Activated T-cell treated with anti-CD3 and anti-CD28 coated beads for 24 hours (primary cell): ENCODE results near the gene CDK14.

ENCODE experiments used
- DNase-seq: peaks from one replicate; pipeline ENCODE4 v3.0.0-alpha.2; 2020; ENCODE audit warnings: low read depth

CDK14 gene

GRCh38 chr7:90955641-90956207 lies 359.6 kb downstream of the CDK14 start:
- DNase-seq, result no peak

GRCh38 chr7:90957883-90958282 lies 361.8 kb downstream of the CDK14 start:
- no peak for DNase-seq

DNA sequence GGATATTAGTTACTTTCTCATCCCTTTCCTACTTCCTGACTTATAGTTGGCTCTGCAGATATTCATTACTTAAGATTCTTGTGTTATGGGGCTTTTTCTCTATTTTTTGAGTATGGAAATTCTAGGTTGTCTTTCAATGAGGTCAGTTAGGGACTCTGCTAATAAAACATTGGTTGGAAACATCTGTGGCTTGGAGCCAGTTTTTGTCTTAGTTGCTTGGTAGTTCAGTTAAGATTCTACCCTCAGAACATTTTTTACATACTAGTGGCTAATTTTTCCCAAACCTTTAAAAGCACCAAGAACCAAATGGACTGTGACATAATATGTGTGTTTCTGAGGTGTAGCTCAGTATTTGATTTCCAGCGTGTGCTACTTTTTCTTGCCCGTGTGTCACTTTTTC lies 362.5 kb downstream of the CDK14 start:
- DNase-seq, result no peak

- no peak for DNase-seq
Measured at GRCh38 chr7:90961037-90961725, 365.1 kb downstream of the CDK14 start.

DNA sequence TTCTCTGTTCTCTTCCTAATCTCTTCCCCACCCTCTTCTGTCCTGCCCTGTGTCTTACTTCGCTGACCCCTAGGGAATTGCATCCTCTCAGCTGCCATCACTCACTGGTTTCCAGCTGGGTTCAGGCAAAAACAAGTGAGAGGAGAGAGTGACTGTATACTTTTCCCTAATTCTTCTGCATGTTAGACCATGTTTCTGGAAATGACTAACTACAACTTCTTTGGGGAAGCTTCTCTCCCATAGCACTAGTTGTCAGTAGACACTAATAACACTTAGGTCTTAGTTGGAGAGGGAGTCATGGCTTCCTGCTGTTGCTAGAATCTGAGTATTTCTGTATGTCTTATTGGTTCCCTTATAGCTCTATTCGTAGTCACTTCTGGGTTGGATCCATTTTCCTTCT lies 369.1 kb downstream of the CDK14 start:
- DNase-seq, result no peak

- no peak for DNase-seq
Measured at GRCh38 chr7:90966346-90966745, 370.2 kb downstream of the CDK14 start.

DNA sequence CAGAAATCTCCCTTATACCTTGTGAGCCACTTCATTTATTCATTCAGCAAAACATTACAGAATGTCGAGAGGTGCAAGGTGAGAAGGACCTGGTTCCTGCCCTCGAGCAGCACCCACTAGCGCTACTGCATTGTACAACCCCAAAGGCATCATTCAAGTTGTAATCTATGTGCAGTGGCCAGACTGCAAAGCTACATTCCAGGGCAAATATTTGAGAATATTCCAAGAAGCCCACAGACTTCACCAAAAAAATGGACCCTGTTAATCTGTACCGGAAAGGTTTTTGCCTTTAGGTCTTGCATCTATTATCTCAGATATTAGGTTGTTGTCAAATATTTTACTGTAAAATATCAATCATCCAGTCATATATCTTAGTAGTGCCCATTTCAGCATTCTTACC lies 372.8 kb downstream of the CDK14 start:
- DNase-seq, result no peak

DNA sequence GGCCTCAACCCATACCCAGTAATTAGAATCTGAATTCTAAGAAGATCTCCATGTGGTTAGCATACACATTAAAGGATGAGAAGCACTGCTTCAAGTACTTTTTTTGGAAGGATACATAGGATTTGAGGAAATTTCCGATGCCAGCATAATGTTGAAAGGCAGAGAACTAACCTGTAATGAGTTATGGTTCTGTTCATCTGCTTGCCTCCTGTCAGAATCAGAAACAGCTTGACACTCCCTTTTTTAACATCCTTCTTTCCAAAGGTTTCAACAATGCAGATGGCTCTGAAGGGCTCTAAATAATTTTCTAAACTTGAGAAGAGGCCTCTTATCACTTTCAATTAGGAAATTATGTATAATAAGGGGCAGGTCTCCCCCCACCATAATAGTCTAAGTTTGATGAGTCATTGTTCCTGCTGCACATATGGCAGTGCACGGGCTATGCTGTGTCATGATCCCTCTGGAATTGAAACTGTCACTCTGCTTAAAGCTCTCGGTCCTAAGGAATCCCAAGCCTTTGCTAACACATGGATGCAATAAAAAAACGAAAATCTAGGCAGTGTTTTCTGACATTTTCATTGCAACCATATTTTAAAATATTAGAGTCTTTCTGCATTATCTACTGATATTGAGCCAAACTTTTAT lies 376.9 kb downstream of the CDK14 start:
- no peak for DNase-seq

- no peak for DNase-seq
Measured at GRCh38 chr7:90977056-90977455, 380.9 kb downstream of the CDK14 start.

- no peak for DNase-seq
Measured at GRCh38 chr7:90980545-90980944, 384.4 kb downstream of the CDK14 start.

GRCh38 chr7:90982228-90982627 lies 386.1 kb downstream of the CDK14 start:
- no peak for DNase-seq

GRCh38 chr7:90984692-90985091 lies 388.6 kb downstream of the CDK14 start:
- no peak for DNase-seq

DNA sequence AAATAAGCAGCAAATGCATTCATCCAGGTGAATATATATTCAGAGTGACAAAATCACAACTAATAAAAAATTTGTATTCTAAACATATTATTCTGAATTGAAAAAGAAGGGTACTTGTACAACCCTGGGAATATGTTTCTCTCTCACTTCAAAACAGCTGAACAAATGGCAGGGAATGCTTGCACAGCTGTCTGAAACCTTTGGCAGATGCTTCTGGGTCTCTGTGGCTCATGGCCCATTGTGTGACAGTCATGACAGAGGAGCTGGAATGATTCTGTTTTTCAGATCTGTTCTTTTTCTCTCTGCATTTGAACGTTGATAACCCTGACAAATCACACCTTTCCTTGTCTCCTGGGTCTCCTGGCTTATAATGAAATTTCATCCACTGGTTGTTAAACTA lies 392.4 kb downstream of the CDK14 start:
- no peak for DNase-seq

DNA sequence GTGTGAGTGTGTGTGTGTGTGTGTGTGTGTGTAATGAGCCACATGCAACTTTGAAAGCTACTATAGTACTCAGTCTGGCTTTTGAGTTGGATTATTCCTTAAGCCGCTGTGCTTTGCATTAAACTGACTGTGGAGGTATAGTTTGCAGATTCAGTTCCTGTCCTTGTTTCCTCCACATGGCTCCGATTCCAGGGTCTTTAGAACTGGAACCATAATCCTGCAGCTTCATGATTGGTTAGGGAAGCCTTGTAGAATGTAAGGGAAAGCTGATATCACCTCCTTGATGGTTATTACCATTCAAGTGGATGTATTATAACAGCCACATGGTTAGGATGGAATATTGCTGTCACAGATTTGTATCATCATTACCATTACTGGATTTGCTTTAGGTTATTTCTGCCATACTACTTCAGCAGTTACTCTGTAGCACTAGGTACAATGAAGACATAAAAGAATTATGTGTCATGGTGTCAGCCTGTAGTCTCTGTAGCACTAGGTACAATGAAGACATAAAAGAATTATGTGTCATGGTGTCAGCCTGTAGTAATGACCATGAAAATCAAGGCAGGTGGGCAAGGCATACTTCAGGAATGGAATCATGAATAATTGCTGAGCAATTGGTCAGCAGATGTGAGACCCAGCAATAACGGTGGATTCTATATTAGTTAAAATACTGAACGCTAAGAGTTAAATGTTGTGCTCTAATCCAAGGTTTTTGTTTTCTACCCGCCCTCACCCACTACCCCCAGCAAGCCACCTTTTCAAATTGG lies 393.1 kb downstream of the CDK14 start:
- DNase-seq, result no peak

DNA sequence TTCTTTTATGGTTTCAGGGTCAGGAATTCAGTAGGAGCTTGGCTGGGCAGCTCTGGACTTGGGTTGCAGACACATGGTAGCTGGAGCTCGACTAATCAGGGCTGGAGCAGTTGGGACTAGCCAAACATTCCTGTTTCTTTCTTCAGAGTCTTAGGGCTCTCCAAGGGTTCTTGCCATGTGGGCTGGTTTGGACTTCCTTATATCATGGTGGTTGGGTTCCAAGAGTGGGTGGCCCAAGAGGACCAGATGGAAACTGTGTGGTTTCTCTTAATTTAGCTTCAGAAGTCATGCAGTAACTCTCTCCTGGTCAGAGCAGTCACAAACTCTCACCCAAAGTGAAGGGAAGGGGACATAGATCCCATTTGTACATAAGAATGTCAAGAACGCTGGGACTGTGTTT lies 398.0 kb downstream of the CDK14 start:
- DNase-seq, result no peak

DNA sequence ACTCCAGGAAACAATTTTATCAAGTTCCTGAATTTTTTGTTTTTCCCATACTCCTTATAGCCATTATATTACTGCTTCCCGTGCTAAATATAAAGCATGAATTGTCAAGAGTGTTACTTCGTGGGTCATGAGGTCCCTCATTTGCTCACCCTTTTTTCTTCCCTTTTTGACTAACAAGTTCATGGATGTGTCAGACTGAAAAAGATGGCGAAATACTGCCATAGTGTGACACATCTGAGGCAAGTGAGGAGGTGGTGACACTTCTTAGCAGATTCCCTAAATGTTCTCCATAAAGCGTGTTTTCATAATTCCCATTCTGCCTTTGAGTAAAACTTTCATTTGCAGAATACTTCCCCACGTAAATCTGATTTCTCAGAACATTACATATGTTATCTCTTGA lies 398.5 kb downstream of the CDK14 start:
- DNase-seq, result no peak

GRCh38 chr7:90995996-90996395 lies 399.9 kb downstream of the CDK14 start:
- no peak for DNase-seq

DNA sequence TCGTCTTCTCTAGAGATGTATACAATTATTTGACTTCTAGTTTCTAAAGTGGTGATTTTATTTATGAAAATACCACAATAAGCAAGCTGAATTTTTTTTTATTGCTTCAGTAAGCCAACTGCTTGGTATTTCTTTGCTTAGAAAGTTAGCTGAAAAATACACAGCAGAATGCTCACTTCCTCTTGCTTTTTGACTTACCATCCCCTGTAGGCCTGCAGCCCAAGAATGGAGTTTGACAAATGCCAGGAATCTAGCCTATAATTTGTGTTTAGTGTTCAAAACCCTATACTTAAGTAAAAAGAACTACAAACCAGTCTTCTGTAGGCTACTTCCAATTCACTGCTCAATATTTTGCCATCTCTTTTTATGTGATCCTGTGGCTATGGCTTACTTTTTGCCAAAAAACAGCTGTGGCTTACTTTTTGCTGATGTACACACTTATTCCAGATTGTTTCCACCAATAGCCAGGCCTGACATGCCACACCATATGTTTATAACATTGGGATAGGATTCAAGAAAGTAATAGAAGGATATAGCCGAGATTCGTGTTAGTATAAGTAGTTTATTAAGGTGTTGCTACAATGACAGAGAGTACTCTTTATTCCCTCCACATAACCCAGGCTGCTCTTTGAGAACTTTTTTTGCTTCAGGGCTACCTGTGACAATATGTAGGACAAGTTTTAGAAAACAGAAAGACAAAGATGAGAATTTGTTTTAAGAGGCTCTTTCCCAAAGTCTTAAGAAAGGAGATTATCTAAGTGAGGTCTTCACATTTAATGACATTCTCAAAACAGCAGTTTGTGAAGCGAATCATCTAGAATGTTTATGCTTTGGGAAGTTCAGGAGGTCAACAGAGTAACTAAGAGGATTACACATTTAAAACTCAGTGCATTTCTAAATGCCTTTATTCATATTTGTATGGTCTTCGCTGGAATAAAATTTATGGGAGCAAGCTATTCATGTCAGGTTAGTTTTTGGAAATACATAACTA lies 404.2 kb downstream of the CDK14 start:
- DNase-seq, result no peak

- DNase-seq, result no peak
Measured at GRCh38 chr7:91005024-91005423, 408.9 kb downstream of the CDK14 start.

DNA sequence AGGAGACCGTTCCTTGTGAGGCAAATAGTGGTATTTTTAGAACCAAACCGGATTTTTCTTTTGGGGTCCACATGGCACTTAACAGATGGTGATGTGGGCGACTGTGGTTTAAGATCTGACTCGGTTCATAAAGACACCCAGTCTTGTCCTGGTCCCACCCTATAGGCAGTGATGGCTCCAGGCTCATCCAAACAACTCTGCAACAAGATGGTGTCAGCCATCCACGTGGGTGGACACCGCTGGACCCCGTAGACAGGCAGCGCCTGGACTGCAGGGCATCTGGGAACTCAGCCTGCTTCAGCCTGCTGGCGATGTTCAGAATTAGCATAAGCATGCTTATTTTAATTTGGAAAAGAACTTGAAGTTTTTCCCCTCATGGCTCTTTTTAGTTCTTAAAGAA lies 409.7 kb downstream of the CDK14 start:
- DNase-seq, result no peak

DNA sequence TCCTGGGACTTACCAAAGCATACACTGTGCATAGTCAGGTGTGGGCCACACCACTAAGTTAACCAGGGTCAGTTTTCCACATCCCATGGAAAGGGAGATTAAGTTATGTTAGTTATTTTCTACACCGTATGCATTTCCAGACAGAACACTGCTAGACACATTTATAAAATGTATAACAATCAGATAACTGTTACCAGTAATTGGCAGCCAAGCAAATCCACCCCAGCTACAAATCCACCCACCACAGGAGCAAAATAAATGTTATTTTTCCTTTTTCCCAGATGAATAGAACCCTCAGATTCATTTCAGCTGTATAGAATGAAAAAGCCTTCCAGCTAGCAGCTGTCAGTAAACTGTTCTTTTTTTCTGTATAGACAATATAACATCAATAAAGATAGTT lies 411.2 kb downstream of the CDK14 start:
- no peak for DNase-seq

DNA sequence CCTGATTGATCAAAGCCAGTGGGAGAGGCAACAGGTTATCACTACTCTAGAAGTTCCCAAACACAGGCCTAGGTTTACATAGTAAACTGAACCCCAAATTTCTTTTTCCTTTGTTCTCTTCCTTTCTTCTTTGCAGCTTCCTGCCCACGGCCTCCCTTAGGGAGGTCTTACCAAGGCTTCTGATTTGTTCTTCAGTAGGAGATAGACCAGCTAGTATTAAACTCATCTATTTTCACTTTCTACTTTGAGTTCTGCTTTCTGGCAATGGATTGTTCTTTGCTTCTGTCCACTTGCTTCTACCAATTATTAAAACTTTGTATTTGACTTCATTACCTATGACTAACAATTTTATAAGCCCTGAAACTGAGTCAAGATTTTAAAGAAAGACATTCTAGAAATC lies 417.0 kb downstream of the CDK14 start:
- no peak for DNase-seq
